RWPE1 (cell line): ENCODE data around the gene THRB.
"Not testable (repeated sequence)": the region's sequence is repeated elsewhere in the genome, so short reads cannot be mapped to it uniquely, and the experiment has no call there.

Experiments
- CTCF ChIA-PET: fragments of 350-600 bp; sonication (Branson Sonifier 250); formaldehyde crosslinking; extraction: SDS; loops from one replicate; lab custom pipeline; 2021; lab: Yijun Ruan, JAX
- POLR2A ChIA-PET: fragments of 400-600 bp; formaldehyde crosslinking; extraction: SDS; loops from one replicate; lab custom pipeline; 2020; ENCODE audit warnings: antibody characterized with exemption; ENCODE audit not compliant: low non-redundant PET; lab: Yijun Ruan, JAX
- DNase-seq: peaks from one replicate; pipeline ENCODE4 v3.0.0; 2012; ENCODE audit warnings: low spot score
- H3K27ac ChIP-seq: fragments of 450-650 bp; 2 replicates; pipeline ENCODE4 v1.5.1; 2017
- CTCF ChIP-seq: fragments of 450-650 bp; conservative IDR thresholded peaks from 2 replicates; pipeline ENCODE4 v1.5.1; 2017; ENCODE audit warnings: low read depth, mild to moderate bottlenecking

Gene THRB

GRCh38 chr3:24100696-24101402 is 393.8 kb downstream of the THRB start:
- DNase-seq: no peak
- H3K27ac ChIP-seq: peak overlapping the region; percentile 38
- ChIA-PET POLR2A (no interaction called here), CTCF (interaction anchor here (0.6 kb wide), 1 partner anchor 153 kb away, joined by 3 read pairs; no protein-coding TSS in a partner anchor)
- no peak for TF ChIP-seq CTCF

GRCh38 chr3:24096695-24097290 is 397.9 kb downstream of the THRB start:
- no peak overlapping the region for H3K27ac ChIP-seq
- no peak for TF ChIP-seq CTCF
- no peak for DNase-seq
- POLR2A ChIA-PET: no interaction called here
- CTCF ChIA-PET: no interaction called here

GRCh38 chr3:24096271-24096670 is 398.4 kb downstream of the THRB start:
- DNase-seq: no peak
- no peak for TF ChIP-seq CTCF
- no peak overlapping the region for H3K27ac ChIP-seq
- CTCF ChIA-PET: no interaction called here
- POLR2A ChIA-PET: no interaction called here

GRCh38 chr3:24094818-24095217 is 399.8 kb downstream of the THRB start:
- CTCF ChIA-PET: interaction anchor here (0.7 kb wide), 1 partner anchor 592 kb away, joined by 3 read pairs; no protein-coding TSS in a partner anchor
- peak overlapping the region; percentile 91 for H3K27ac ChIP-seq
- POLR2A ChIA-PET, DNase-seq: not testable (repeated sequence)

GRCh38 chr3:24088782-24089181 is 405.9 kb downstream of the THRB start:
- no peak overlapping the region for H3K27ac ChIP-seq
- POLR2A ChIA-PET: no interaction called here
- TF ChIP-seq CTCF: peak; percentile 42
- DNase-seq: peak; percentile 25
- CTCF ChIA-PET: interaction anchor here (0.6 kb wide), 2 partner anchors 197 to 1252 kb away, joined by 3 to 4 read pairs; no protein-coding TSS in a partner anchor

GRCh38 chr3:24087469-24087868 is 407.2 kb downstream of the THRB start:
- CTCF ChIA-PET: interaction anchor here (0.5 kb wide), 1 partner anchor 571 kb away, joined by 4 read pairs; no protein-coding TSS in a partner anchor
- no peak for TF ChIP-seq CTCF
- no peak for DNase-seq
- no peak overlapping the region for H3K27ac ChIP-seq
- POLR2A ChIA-PET: no interaction called here
